Measurements from ENCODE around the gene STRN.
"Not testable (repeated sequence)": the region's sequence is repeated elsewhere in the genome, so short reads cannot be mapped to it uniquely, and the experiment has no call there.

STRN gene

DNA sequence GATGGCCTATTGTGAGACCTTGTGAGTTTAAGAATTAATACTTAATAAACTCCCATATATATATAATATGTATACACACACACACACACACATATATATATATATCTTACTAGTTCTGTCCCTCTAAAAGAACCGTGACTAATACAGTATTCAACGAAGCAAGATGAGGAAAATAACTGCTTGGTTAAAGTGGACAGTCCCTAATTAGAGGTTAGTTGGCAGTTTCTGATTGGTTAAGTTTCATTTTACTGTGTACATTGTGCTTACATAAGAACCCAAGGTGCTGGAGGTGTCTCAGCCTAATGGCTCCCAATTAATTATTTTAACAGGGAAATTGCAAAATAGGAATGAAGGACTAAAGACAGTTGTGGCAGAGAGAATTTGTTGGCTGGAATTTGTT, 132.1 kb downstream of the STRN start:
- no peak for DNase-seq

DNA sequence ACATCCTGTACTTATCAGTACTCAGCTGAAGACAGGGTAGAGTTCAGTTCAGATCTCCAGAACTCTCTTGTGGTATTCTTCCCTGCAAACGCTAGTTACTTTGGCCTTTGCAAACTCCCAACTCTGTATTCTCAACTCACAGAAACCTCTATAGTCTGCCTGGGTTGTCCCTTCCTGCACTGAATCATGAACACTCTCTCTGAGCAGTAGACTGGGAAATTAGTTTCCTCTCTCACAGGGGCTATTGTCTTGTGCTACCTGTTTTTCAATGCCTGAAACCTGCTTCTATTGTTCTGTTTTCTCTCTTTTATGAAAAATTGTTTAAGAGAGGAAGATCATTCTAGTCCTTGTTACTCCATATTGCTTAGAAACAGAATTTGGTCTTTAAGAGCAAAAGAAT, 135.2 kb downstream of the STRN start:
- no peak for DNase-seq

DNA sequence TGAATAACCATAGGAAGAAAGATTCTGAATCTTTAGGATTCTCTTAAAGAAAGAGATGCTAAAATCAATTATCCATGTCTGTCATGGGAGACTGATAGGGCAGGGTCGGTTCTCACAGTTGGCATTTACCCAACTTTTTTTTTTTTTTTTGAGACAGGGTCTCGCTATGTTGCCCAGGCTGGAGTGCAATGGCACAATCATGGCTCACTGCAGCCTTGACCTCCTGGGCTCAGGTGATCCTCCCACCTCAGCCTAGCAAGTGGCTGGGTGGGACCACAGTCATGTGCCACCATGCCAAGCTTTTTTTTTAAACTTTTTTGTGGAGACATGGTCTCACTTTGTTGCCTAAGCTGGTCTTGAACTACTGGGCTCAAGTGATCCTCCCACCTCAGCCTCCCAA, 141.7 kb downstream of the STRN start:
- not testable (repeated sequence) for DNase-seq

DNA sequence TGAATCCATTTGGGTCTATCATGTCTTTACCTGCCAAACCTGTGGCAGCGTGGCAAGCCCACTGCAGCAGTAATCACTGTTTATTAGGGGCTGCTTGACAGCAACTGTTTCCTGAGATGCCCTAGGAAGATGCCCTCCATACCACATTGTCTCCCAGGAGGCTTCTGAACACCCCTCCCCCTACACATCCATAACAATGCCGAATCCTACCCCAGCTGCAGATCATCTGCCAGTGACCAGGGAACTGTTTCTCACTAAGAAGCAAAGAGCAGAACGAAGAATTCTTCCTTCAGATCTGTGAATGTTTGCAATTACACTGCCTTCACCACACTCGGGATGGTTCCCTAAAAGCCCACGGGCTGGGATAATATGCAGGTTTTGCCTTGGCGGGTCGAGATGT, 142.1 kb downstream of the STRN start:
- no peak for DNase-seq

DNA sequence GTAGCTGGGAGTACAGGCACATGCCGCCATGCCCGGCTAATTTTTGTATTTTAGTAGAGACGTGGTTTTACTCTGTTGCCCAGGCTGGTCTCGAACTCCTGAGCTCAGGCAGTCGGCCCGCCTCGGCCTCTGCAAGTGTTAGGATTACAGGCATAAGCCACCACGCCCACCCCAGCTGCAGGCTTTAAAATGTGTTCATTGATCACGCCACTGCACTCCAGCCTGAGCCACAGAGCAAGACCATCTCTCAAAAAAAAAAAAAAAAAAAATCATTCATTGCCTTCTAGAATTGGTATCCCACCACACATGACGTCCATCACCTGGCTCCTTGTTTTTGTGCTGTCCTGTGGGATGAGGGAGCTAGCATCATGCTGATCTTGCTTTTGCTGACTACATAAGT, 142.5 kb downstream of the STRN start:
- DNase-seq = no peak

DNA sequence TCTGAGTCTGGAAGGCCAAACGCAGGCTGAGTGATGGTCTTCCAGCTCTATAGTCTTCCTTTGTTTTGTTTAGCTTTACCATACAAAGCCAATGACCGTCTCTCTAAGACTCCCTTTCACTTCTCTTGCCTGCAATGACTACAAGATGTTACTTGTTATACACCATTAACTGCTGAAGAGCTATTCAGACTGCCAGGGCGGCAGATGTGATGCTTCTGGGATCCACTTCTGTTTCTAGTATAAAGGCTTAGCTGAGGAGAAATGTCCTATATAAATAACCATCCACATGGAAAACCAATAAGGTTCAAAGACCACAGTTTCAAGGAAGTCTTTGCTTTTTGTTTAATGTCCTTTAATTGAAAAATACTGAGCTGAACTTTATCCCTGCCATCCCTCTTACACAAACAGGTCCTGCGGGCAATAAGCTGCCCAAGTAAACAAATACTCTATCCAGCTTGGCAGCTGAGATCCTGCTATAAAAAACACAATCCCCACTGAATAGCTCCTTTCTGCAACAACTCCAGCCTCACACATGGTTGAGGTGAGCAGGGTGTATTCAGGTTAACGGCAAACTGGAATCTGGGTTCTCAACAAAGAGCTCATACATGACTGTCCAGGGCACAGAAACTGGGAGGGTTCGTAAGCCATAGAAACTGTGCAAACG, 145.3 kb downstream of the STRN start:
- DNase-seq = no peak

DNA sequence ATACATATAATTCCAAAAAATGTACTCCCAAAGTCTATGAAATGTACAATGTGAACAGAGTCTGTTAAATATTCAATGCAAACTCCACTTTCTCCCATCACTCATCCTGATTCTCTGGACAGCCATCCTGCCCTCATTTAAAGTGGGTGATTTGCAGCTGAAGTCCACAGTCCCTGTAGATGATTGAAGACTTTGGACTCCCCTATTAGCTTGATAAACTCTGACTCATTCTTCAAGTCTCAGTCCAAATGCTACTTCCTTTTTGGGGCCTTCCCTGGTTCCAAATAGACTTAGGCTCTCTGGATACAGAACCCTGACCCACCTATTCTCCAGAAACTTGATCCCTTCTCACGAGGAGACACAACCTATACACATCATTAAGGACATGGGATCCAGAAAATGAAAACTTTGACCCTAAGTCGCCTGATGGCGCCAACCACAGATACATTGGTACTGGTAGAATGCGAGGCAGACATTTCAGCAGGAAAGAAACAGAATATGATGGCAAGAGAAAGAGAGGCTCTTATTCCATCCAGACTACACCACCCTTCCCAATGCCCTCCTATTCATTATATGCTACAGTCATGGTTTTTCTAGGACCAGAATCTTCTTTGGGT, 147.1 kb downstream of the STRN start:
- DNase-seq = no peak

DNA sequence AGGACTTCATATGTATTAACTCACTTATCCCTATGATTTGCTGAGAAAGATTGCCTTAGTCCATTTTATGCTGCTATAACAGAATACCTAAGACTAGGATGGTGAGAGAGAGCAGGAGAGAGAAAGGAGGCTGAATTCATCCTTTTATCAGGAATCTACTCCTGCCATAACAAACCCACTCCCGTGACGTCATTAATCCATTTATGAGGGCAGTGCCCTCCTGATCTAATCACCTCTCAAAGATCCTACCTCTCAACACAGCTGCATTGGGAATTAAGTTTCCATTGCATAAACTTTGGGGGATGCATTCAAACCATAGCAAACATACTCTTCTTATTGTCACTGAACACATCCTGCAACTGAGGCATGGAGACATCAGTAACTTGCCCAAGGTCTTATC, 147.8 kb downstream of the STRN start:
- DNase-seq = no peak

DNA sequence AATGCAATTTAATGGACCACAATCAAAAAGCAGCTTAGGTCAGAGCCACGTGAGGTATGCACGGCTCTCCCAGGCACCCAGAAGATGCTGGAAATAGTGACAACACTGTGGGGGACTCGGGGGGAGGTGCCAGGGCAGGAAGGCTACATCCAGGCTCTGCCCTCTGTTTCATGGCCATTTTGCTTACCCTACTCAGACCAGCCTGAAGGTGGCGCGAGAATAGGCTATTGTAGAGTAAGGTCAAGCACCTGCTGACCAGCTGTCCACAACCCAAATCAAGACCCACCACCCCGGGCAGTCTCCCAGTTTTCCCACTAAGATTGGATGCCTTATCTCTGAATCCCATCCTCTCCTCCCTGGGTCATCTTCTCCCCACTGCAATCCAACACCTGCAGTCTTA, 154.1 kb downstream of the STRN start:
- no peak for DNase-seq

DNA sequence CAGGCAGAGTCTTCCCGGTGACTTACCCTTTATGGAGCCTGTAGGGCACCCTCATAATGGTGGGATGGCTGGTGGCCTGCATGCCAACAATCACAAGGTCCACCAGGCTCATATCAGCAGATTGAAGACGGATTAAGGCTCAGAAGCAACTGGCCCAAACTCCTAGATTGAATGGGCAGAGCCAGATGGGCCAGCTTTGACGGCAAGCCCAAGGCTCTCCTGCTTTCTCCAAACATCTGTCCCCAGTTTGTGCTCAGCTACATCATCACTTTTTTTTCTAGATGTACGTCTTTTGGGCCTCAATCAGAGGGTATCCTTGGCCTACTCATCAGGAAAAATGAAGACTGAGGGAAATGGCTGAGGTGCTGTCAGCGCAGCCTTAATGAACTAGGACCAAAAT, 155.3 kb downstream of the STRN start:
- no peak for DNase-seq

DNA sequence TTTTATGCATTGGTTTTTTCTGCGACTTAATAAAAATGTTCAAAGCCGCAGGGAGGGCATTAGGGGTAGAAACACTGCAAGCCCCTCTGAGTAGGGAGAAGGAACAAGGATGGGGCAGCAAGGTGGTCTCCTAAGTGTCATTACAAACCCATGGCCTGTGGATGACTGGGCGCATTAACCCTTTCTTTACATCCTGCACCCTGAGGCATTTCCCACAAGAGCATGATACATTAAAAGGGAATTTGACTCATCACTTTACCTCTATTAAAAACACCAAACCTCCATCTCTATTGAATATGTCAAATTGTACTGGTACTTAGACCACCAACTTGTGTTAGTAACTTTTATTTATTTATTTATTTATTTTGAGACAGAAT, 157.3 kb downstream of the STRN start:
- DNase-seq = no peak

DNA sequence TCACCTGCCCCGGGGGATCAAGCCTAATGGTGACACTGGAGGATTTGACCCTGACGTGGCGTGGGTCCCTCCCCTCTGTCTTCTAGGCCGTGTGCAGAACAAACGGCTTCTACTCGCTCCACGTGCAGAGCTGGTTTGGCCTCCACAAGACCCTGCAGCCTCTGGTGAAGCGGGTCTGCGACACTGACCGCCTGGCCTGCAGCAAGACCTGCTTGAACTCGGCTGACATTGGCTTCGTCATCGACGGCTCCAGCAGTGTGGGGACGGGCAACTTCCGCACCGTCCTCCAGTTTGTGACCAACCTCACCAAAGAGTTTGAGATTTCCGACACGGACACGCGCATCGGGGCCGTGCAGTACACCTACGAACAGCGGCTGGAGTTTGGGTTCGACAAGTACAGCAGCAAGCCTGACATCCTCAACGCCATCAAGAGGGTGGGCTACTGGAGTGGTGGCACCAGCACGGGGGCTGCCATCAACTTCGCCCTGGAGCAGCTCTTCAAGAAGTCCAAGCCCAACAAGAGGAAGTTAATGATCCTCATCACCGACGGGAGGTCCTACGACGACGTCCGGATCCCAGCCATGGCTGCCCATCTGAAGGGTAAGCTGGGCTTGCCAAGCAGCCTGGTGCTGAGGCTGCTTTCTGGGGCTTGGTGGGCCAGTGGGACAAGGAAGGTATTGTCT, 157.8 kb downstream of the STRN start:
- DNase-seq = no peak

DNA sequence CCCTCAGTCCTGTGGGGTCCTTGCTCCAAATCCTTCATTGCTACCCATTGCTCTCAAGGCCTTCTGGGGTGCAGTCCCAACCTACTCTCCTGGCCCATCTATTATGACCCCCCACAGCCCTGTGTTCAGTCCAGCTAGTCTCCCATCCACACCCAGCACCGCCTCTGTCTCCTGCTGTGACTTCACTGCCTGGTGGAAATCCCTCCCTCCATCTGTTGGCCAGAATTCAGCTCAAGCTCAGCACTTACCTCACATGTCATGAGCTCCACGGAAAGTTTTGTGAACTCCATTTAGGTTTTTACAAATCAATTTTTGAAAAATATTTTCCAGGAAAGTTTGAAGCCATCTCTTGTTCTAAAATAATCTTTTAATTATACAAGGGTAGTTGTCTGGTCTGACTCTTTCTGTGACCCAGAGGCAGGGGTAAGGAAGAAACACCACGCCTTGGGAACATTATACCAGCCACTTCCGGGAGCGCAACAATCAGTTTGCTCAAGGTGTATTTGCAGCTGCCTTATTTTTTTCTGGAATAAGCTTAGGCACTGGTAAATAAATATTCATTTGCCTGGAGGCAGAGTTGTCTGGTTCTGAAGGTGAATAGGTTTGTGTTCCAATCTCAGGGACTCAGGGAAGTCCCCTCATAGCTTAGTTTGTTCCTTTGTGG, 159.0 kb downstream of the STRN start:
- no peak for DNase-seq

DNA sequence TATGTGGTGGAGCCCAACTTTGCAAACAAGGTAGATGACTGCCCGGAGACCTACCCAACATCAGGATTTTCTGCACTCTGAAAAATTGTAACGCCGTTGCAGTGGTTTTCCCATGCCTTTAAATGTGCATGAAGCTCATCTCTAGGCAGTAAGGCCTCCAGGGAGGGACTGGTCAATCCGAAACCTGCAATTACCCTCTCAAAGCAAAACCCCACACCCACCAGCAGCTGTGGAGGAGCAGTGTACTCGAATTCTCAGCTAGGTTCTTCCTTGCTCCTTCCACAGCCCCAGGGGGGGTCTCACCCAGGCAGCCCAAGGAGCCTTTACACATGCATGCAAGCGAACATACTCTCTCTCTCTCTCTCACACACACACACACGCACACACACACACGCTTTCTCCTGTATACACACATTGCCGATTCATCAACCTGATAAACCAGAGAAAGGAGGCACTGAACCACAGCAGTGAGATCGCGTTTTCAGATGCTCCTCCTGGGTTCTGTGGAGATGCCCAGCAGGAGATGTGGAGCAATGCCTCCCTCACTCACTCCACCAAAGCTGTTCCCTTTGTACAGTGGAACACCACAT, 160.6 kb downstream of the STRN start:
- DNase-seq = no peak

DNA sequence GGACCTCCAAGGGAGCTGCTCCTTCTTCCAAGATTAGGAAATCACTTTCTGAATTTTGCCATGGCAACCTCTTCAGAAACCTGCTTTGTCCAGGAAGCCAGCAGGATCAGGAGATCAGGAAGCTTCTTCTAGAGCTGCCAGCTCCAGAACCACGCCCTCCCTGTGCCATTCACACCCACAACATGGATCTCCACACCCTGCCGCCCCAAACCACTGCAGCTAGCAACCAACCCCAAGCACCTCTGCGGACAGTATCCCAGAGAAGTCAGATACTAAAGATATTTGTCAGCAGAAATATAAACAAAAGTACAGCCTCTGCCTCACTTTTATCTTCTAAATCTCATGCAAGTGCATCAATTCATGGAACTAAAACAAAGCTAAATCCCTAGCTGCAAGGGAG, 163.4 kb downstream of the STRN start:
- DNase-seq = no peak

DNA sequence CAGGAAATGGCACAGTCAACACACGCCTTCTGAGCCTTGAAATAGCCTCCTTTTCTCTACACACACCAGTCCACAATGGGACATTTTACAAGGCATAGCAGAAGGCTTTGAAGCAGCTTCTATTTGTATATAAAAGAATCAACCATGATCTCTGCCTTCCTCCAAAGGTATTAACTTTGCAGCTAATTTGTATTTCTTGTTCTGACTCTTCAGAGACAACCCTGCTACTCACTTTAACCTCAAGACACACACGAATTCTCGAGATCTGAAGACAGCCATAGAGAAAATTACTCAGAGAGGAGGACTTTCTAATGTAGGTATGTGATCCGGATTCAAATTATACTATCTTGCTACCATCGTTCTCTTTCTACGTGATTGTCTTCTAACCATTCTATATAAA, 165.2 kb downstream of the STRN start:
- DNase-seq = no peak

DNA sequence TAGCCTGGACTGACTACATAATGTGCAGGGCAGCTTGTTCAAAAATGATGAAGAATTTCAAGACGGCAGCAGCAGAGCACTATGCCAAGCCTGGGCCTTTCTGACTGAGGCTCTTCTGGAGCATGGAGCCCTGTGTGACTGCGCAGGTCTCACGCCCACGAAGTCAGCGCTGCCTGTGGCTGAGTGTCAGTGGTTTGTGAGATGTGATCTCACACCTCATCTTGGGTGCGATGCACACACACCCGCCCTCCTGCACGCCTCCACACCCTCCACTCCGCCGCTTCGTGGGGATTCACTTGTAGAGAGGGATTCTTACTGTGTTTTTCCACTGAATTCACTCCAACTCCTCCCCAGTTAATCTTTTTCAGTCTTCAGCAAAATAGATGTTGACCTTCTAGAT, 166.0 kb downstream of the STRN start:
- peak; percentile 40 for DNase-seq

DNA sequence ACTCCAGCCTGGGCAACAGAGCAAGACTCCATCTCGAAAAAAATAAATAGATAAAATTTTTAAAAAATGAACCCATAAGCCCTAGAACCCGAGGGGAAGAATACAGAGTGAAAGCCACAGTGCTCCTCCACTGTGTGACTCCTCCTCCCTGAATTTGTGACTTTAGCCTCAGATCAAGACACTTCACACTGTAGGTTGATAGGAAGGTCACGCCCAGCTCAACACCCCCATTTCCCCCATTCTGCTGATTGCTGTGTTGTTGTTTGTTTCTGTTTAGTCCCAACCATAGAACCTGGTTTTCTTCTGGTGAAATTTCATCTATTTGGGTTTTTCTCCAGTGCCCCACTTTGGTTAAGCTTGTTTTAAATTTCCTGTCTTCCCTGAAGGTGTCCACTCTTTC, 167.6 kb downstream of the STRN start:
- DNase-seq = no peak

DNA sequence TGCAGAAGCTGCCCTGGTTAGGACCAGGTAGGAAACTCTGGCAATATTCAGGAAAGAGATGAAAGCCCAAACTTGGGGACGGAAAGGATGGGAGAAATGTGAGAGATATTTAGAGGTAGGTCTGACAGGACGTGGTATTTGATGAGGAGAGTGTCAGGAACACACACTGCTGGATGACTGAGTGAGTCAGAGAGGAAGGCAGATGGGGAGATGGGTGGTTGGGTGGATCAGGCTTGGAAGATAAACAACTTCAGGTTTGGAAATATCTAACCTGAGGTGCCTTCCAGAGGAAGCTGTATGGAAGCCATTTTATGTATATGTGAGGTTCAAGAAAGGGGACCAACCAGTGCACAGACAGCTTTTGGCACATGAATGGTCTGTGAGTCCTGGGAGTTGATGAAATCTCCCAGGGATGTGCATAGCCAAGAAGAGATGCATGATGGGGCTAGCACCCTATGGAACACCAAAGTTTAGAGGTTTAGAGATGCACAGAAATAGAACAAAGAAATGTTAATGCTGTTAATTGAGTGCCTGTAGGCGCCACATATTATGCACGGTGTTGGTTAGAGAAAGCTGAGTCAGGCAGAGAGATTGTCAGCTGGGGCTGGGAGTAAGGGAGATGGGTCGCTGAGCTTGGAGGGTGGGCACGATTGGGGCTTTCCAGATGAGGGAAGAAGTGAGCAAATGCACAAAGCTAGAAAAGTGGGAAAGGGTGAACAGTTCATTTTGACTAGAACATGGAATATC, 168.8 kb downstream of the STRN start:
- DNase-seq = no peak
